LHCN-M2 (cell line): Measurements from ENCODE around the gene EML5. TPM values are rescaled to one million over a fixed set of nuclear protein-coding genes. Genes with fewer than 3 reads are reported as not detected.
A peak's percentile ranks its signal among the peaks of the same experiment; 100 is the strongest.
"Not testable (repeated sequence)": the region's sequence is repeated elsewhere in the genome, so short reads cannot be mapped to it uniquely, and the experiment has no call there.

ENCODE experiments used
- DNase-seq: peaks from one replicate; pipeline ENCODE4 v3.0.0-alpha.2; 2012; ENCODE audit warnings: low read depth
- total RNA-seq: library from RNA; depleted of rRNA; stranded (reverse); fragments of >200 nt; gene quantifications from 2 replicates; pipeline ENCODE4 v1.2.3, GENCODE V29; 2014

The EML5 gene
- total RNA-seq, 1 experiment from 2014 or later, result 0.17 TPM

GRCh38 chr14:88804035-88804434, 11.3 kb upstream of the EML5 start:
- no peak for DNase-seq

- DNase-seq, result no peak
Measured at GRCh38 chr14:88802596-88802995, 9.8 kb upstream of the EML5 start.

GRCh38 chr14:88799522-88799921, 6.8 kb upstream of the EML5 start:
- DNase-seq, result no peak

- no peak for DNase-seq
Measured at GRCh38 chr14:88798156-88798555, 5.4 kb upstream of the EML5 start.

GRCh38 chr14:88793259-88793625, 489 bp upstream of the EML5 start:
- DNase-seq, result peak; percentile 1

- no peak for DNase-seq
Measured at GRCh38 chr14:88791629-88792472, 902 bp downstream of the EML5 start.

GRCh38 chr14:88791252-88791621, 1.5 kb downstream of the EML5 start:
- DNase-seq, result no peak

GRCh38 chr14:88790501-88791251, 2.1 kb downstream of the EML5 start:
- no peak for DNase-seq

- not testable (repeated sequence) for DNase-seq
Measured at GRCh38 chr14:88789573-88789972, 3.2 kb downstream of the EML5 start.

GRCh38 chr14:88786715-88787114, 6.0 kb downstream of the EML5 start:
- DNase-seq, result no peak

- no peak for DNase-seq
Measured at GRCh38 chr14:88785911-88786310, 6.8 kb downstream of the EML5 start.

- no peak for DNase-seq
Measured at GRCh38 chr14:88775532-88775931, 17.2 kb downstream of the EML5 start.

- no peak for DNase-seq
Measured at GRCh38 chr14:88770736-88771135, 22.0 kb downstream of the EML5 start.

GRCh38 chr14:88765130-88765529, 27.6 kb downstream of the EML5 start:
- peak; percentile 1 for DNase-seq

GRCh38 chr14:88753873-88754272, 38.9 kb downstream of the EML5 start:
- no peak for DNase-seq

- DNase-seq, result no peak
Measured at GRCh38 chr14:88750945-88751344, 41.8 kb downstream of the EML5 start.

- DNase-seq, result no peak
Measured at GRCh38 chr14:88750413-88750812, 42.3 kb downstream of the EML5 start.

- no peak for DNase-seq
Measured at GRCh38 chr14:88749139-88749538, 43.6 kb downstream of the EML5 start.

GRCh38 chr14:88748288-88748687, 44.5 kb downstream of the EML5 start:
- DNase-seq, result no peak

GRCh38 chr14:88746052-88746451, 46.7 kb downstream of the EML5 start:
- DNase-seq, result no peak

- DNase-seq, result no peak
Measured at GRCh38 chr14:88737245-88737644, 55.5 kb downstream of the EML5 start.

GRCh38 chr14:88733121-88733520, 59.6 kb downstream of the EML5 start:
- DNase-seq, result no peak

GRCh38 chr14:88729159-88729558, 63.6 kb downstream of the EML5 start:
- peak; percentile 1 for DNase-seq
